GM23338 (cell line): ENCODE data around the gene DTNB. TPM values are rescaled to one million over a fixed set of nuclear protein-coding genes. Genes with fewer than 3 reads are reported as not detected.

ENCODE experiments used
- ATAC-seq: fragments of 200-7000 bp; cut with Tn5 transposase; 3 replicates; pipeline ENCODE4 v1.9.1; 2020
- DNase-seq: peaks from one replicate; pipeline ENCODE4 v3.0.0-alpha.2; 2015; ENCODE audit warnings: low spot score
- H2AFZ ChIP-seq: fragments of 200-600 bp; sonication (generic); 2 replicates; pipeline ENCODE4 v1.8.0; 2016; ENCODE audit warnings: antibody characterized with exemption, mild to moderate bottlenecking, moderate library complexity
- H3F3A ChIP-seq: fragments of 200-600 bp; sonication (generic); replicated peaks from 2 replicates; pipeline ENCODE4 v1.8.0; 2017; ENCODE audit warnings: antibody characterized with exemption, mixed run types, low read depth
- H3K27ac ChIP-seq: fragments of 200-600 bp; sonication (generic); 2 replicates; pipeline ENCODE4 v1.6.1; 2016; ENCODE audit warnings: low read depth
- H3K27me3 ChIP-seq: fragments of 200-600 bp; sonication (generic); 2 replicates; pipeline ENCODE4 v1.8.0; 2016; ENCODE audit warnings: mild to moderate bottlenecking, mixed run types, moderate library complexity; ENCODE audit not compliant: insufficient read depth
- H3K36me3 ChIP-seq: fragments of 200-600 bp; sonication (generic); 2 replicates; pipeline ENCODE4 v1.8.0; 2016; ENCODE audit warnings: mild to moderate bottlenecking; ENCODE audit not compliant: insufficient read depth
- H3K4me1 ChIP-seq: fragments of 200-600 bp; sonication (generic); 2 replicates; pipeline ENCODE4 v1.8.0; 2016; ENCODE audit warnings: mild to moderate bottlenecking, moderate library complexity; ENCODE audit not compliant: insufficient read depth
- H3K4me2 ChIP-seq: fragments of 200-600 bp; sonication (generic); 2 replicates; pipeline ENCODE4 v1.7.1; 2017; ENCODE audit warnings: mixed run types
- H3K4me3 ChIP-seq: fragments of 200-600 bp; sonication (generic); 2 replicates; pipeline ENCODE4 v1.6.1; 2016; ENCODE audit warnings: mixed run types
- H3K79me2 ChIP-seq: fragments of 200-600 bp; sonication (generic); replicated peaks from 2 replicates; pipeline ENCODE4 v1.8.0; 2017; ENCODE audit warnings: mild to moderate bottlenecking; ENCODE audit not compliant: insufficient read depth
- H3K9me2 ChIP-seq: fragments of 200-600 bp; sonication (generic); 2 replicates; pipeline ENCODE4 v1.8.0; 2017; ENCODE audit not compliant: insufficient read depth
- H4K20me1 ChIP-seq: fragments of 200-600 bp; sonication (generic); replicated peaks from 2 replicates; pipeline ENCODE4 v1.8.0; 2017; ENCODE audit warnings: mild to moderate bottlenecking; ENCODE audit not compliant: insufficient read depth
- H3K27ac Mint-ChIP-seq: 2 replicates; pipeline ENCODE4 v1.8.0; 2020; ENCODE audit warnings: inconsistent platforms, mild to moderate bottlenecking, moderate library complexity, mixed read lengths
- H3K27me3 Mint-ChIP-seq: 3 replicates; pipeline ENCODE4 v1.8.0; 2022; ENCODE audit warnings: low read depth, mild to moderate bottlenecking, moderate library complexity, mixed read lengths, inconsistent platforms; ENCODE audit not compliant: insufficient read depth, poor library complexity
- H3K36me3 Mint-ChIP-seq: 3 replicates; pipeline ENCODE4 v1.8.0; 2021; ENCODE audit warnings: low read depth, mild to moderate bottlenecking, inconsistent platforms, moderate library complexity, mixed read lengths
- H3K4me1 Mint-ChIP-seq: 3 replicates; pipeline ENCODE4 v1.8.0; 2020; ENCODE audit warnings: mild to moderate bottlenecking, inconsistent platforms, mixed read lengths
- H3K4me3 Mint-ChIP-seq: 3 replicates; pipeline ENCODE4 v1.8.0; 2021; ENCODE audit warnings: moderate library complexity, mild to moderate bottlenecking, inconsistent platforms, mixed read lengths
- H3K9me3 Mint-ChIP-seq: 3 replicates; pipeline ENCODE4 v1.8.0; 2020; ENCODE audit warnings: moderate library complexity, mild to moderate bottlenecking, inconsistent platforms, mixed read lengths
- EZH2 ChIP-seq: fragments of 200-600 bp; sonication (generic); IDR thresholded peaks from one replicate; pipeline ENCODE4 v1.8.0; 2017; ENCODE audit warnings: antibody characterized with exemption, mild to moderate bottlenecking, low read depth; ENCODE audit not compliant: unreplicated experiment
- EZH2phosphoT487 ChIP-seq: fragments of 200-600 bp; sonication (generic); IDR thresholded peaks from one replicate; pipeline ENCODE4 v1.8.1; 2018; ENCODE audit warnings: antibody characterized with exemption; ENCODE audit not compliant: unreplicated experiment
- REST ChIP-seq: IDR thresholded peaks from one replicate; pipeline ENCODE4 v1.6.1; 2018; ENCODE audit warnings: antibody characterized with exemption; ENCODE audit not compliant: unreplicated experiment
- ZNF114 ChIP-seq: fragments of 250-450 bp; sonication (Bioruptor Pico); IDR thresholded peaks from 2 replicates; pipeline ENCODE4 v1.5.0; 2020; ENCODE audit warnings: mild to moderate bottlenecking, moderate library complexity
- ZNF331 ChIP-seq: fragments of 250-450 bp; sonication (Bioruptor Pico); IDR thresholded peaks from 2 replicates; pipeline ENCODE4 v1.5.0; 2020; ENCODE audit warnings: low read depth, mild to moderate bottlenecking, moderate library complexity
- ZNF462 ChIP-seq: fragments of 250-450 bp; sonication (Bioruptor Pico); IDR thresholded peaks from 2 replicates; pipeline ENCODE4 v1.5.0; 2020; ENCODE audit warnings: mild to moderate bottlenecking, moderate library complexity
- polyA plus RNA-seq: library from polyadenylated mRNA; unstranded; fragments of >200 nt; fragmentation: Nextera tagmentation; extraction: Ambion mirVana; gene quantifications from 2 replicates; pipeline ENCODE4 v1.2.1, GENCODE V29; 2016
- total RNA-seq: library from RNA; depleted of rRNA; stranded (reverse); fragments of >200 nt; shearing (Covaris generic); gene quantifications from 2 replicates; pipeline ENCODE4 v1.2.3, GENCODE V29; 2014
- TF ChIP-seq, protein P1 (sequence below): IDR thresholded peaks from 2 replicates; pipeline ENCODE4 v1.6.1; 2016; ENCODE audit warnings: antibody characterized with exemption

DTNB gene
- total and polyA plus RNA-seq, 2 experiments from 2014 or later: 22.1 to 29.4 TPM

GRCh38 chr2:25372405-25373268, 300.7 kb downstream of the DTNB start:
- TF ChIP-seq EZH2 (no peak), EZH2phosphoT487 (no peak), REST (no peak), ZNF114 (CRISPR knock-in tag) (no peak)
- Histone ChIP-seq H3K79me2 (no peaks in the 10 kb centered on the region), H3K27ac (no peak overlapping the region), H2AFZ (no peak overlapping the region), H3K4me3 (no peak overlapping the region), H3K36me3 (no peaks in the 10 kb centered on the region), H3F3A (peaks cover 5% of the 10 kb centered on the region; the same call in 1 of the 2 replicates), H3K9me2 (no peaks in the 10 kb centered on the region), H4K20me1 (no peaks in the 10 kb centered on the region), H3K27me3 (no peaks in the 10 kb centered on the region), H3K4me2 (no peak overlapping the region), H3K4me1 (peaks cover 14% of the 10 kb centered on the region)
- Mint-ChIP-seq H3K27ac (no peak overlapping the region), H3K27me3 (peaks cover 19% of the 10 kb centered on the region), H3K36me3 (no peaks in the 10 kb centered on the region), H3K4me3 (no peak overlapping the region), H3K9me3 (no peaks in the 10 kb centered on the region; the same call in 1 of the 3 replicates), H3K4me1 (peaks cover 22% of the 10 kb centered on the region)
- ATAC-seq (no peak), DNase-seq (no peak)

DNA sequence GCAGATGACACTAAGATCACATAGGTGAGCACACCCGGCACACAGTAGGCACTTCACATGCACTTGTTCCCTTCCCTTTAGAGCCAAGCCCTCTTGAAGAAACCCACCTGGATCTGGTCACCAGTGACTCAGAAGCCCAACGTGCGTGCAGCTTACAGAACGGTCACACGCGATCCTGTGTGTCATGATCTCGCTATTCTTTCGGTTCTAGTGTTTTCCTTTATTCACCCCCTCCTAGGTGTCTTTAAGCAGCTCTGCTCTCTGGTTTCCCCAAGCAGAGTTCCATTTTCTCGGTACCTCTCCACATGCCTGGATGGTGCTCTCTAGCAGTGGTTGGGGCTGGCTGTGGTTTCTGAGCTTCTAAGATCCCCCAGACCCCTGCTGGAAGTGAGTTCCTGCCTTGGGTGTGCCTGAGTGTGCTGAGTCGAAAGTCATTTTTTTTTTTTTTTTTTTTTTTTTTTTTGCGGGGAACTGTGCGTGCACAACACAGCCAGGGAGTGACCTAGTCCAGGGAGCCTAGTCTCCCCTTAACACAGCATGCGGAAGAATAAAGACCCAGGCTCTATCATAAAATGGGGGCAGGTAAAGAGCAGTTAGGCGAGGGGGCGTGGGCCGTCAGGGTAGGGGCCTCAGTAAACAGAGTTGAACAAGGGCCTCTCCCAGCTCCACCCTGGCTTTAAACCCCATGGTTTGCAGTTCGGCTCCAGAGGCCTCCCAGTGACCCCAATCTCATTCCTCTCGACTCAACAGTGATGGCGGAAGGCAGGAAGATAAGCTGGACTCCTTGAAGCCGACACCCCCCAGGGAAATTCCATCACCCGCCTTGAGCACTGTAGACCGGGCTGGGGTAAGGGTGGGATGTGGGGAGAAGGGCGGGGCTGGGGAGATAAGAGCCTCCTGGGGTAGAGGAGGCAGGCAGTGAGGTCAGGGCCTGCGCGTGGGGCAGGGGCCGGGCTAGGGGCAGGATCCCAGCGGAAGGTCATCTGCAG, 301.8 kb downstream of the DTNB start:
- DNase-seq (no peak), ATAC-seq (no peak)
- Histone ChIP-seq H3K4me3 (no peak overlapping the region), H4K20me1 (no peaks in the 10 kb centered on the region), H3K36me3 (no peaks in the 10 kb centered on the region), H3K4me1 (peaks cover 6% of the 10 kb centered on the region; the same call in 1 of the 2 replicates), H2AFZ (no peak overlapping the region), H3K79me2 (no peaks in the 10 kb centered on the region), H3F3A (no peaks in the 10 kb centered on the region), H3K9me2 (no peaks in the 10 kb centered on the region), H3K27ac (no peak overlapping the region), H3K27me3 (no peaks in the 10 kb centered on the region), H3K4me2 (no peak overlapping the region)
- Mint-ChIP-seq H3K4me3 (no peak overlapping the region), H3K9me3 (no peaks in the 10 kb centered on the region; the same call in 1 of the 3 replicates), H3K36me3 (no peaks in the 10 kb centered on the region), H3K27ac (no peak overlapping the region), H3K27me3 (peaks cover 17% of the 10 kb centered on the region), H3K4me1 (peaks cover 14% of the 10 kb centered on the region)
- TF ChIP-seq ZNF114 (CRISPR knock-in tag) (no peak), EZH2phosphoT487 (no peak), ZNF462 (CRISPR knock-in tag) (no peak), ZNF331 (CRISPR knock-in tag) (no peak)
- TF ChIP-seq, protein P1, sequence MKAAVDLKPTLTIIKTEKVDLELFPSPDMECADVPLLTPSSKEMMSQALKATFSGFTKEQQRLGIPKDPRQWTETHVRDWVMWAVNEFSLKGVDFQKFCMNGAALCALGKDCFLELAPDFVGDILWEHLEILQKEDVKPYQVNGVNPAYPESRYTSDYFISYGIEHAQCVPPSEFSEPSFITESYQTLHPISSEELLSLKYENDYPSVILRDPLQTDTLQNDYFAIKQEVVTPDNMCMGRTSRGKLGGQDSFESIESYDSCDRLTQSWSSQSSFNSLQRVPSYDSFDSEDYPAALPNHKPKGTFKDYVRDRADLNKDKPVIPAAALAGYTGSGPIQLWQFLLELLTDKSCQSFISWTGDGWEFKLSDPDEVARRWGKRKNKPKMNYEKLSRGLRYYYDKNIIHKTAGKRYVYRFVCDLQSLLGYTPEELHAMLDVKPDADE: no peak
